Thoracic aorta (tissue), 2 donors: ENCODE measurements around the gene GRK2. TPM values are rescaled to one million over a fixed set of nuclear protein-coding genes. Genes with fewer than 3 reads are reported as not detected.
A peak's percentile ranks its signal among the peaks of the same experiment; 100 is the strongest.

Experiments
- ATAC-seq: fragments of 150-250 bp; one replicate; pipeline ENCODE4 v1.8.0; 2017; ENCODE audit warnings: low read depth; ENCODE audit not compliant: insufficient number of reproducible peaks, low FRiP score
- DNase-seq: peaks from one replicate; pipeline ENCODE4 v3.0.0-alpha.2; 2020; ENCODE audit warnings: low spot score
- H3K27ac ChIP-seq, 2 donors: fragments of 200-600 bp; sonication (generic); 1 replicate in 1 of 2; 2 replicates in 1 of 2; pipeline ENCODE4 v1.5.1; 2016; ENCODE audit warnings: mild to moderate bottlenecking in 2 of 2, moderate library complexity in 2 of 2
- H3K27me3 ChIP-seq: fragments of 200-600 bp; sonication (generic); replicated peaks from 2 replicates; pipeline ENCODE4 v1.6.0; 2016; ENCODE audit warnings: mild to moderate bottlenecking; ENCODE audit not compliant: insufficient read depth
- H3K36me3 ChIP-seq: fragments of 200-600 bp; sonication (generic); one replicate; pipeline ENCODE4 v1.5.1; 2016
- H3K4me1 ChIP-seq, 2 donors: fragments of 200-600 bp; sonication (generic); 1 replicate in 1 of 2; 2 replicates in 1 of 2; pipeline versions ENCODE4 v1.5.1 to v1.6.0; 2016; ENCODE audit warnings: low read depth in 2 of 2, mild to moderate bottlenecking in 1 of 2; ENCODE audit not compliant: control insufficient read depth in 1 of 2
- H3K4me3 ChIP-seq: fragments of 200-600 bp; sonication (generic); 2 replicates; pipeline ENCODE4 v1.5.1; 2016; ENCODE audit warnings: mild to moderate bottlenecking
- H3K9me3 ChIP-seq: fragments of 200-600 bp; sonication (generic); 2 replicates; pipeline ENCODE4 v1.5.1; 2016
- CTCF ChIP-seq: fragments of 200-600 bp; sonication (generic); IDR thresholded peaks from one replicate; pipeline ENCODE4 v1.5.1; 2019; ENCODE audit warnings: antibody characterized with exemption
- total RNA-seq, 2 donors: library from RNA; depleted of rRNA; stranded (reverse); fragments of >200 nt; gene quantifications; one replicate each; pipeline versions ENCODE4 v1.1.0 to v1.2.3, GENCODE V29; 2016

Gene GRK2
- total RNA-seq, 2 donors from 2014 or later = 72.8 to 85.2 TPM

GRCh38 chr11:67271541-67272284 is 5.4 kb downstream of the GRK2 start:
- Histone ChIP-seq H3K4me3 (peak overlapping the region; percentile 90), H3K27me3 (no peaks in the 10 kb centered on the region), H3K36me3 (no peaks in the 10 kb centered on the region), H3K4me1 (peaks cover 81 to 99% of the 10 kb centered on the region in 2 donors), H3K9me3 (no peaks in the 10 kb centered on the region), H3K27ac (peak overlapping the region; percentile 69 to 71)
- DNase-seq (no peak), ATAC-seq (no peak)
- TF ChIP-seq CTCF = no peak

DNA sequence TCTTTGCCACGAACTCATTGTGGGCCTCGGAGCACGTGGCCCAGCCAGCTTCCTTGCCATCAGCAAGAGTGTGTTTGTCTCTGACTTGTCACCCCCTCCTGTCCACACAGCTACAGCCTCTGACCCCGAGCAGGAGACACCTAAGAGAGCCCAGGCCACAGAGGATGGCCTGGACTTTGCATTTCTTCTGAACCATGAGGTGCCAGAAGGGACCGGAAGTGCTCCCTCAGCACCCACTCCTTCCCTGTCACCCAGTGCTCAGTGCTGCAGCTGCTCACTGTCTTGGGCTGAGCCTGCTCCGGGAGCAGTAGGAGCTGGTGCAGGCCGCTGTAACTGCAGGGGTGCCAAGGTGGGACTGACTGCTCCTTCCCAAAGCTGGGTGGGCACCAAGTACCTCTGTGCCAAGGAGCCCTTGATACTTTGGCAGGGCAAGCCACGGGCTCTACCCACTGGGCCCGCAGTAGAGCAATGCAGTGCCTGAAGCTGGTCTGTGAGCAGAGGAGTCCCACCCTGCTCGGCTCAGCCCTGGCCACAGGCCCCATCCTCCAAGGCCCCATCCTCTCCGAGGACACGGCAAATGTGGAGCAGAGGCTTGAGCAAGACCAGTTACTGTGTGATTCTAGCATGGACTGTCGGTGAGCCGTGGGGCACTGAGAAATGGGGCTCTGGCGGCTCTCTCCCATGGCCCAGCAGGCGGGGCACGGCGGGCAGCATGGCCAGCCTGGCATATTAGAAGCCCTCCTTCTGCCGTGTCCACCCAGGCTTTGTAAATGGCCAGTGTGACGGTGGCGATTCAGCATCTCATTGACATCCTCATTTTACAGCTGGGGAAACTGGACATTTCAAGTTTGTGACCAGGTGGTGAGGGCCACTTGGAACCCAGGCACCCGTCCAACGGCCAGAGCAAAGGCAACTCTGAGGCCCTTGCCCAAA is 6.3 kb downstream of the GRK2 start:
- no peak for TF ChIP-seq CTCF
- Histone ChIP-seq H3K4me1 (peaks cover 86 to 100% of the 10 kb centered on the region in 2 donors), H3K9me3 (no peaks in the 10 kb centered on the region), H3K27me3 (no peaks in the 10 kb centered on the region), H3K36me3 (no peaks in the 10 kb centered on the region), H3K27ac (peak overlapping the region; percentile 69 to 71), H3K4me3 (peak overlapping the region; percentile 16)
- ATAC-seq = no peak
- DNase-seq = no peak

DNA sequence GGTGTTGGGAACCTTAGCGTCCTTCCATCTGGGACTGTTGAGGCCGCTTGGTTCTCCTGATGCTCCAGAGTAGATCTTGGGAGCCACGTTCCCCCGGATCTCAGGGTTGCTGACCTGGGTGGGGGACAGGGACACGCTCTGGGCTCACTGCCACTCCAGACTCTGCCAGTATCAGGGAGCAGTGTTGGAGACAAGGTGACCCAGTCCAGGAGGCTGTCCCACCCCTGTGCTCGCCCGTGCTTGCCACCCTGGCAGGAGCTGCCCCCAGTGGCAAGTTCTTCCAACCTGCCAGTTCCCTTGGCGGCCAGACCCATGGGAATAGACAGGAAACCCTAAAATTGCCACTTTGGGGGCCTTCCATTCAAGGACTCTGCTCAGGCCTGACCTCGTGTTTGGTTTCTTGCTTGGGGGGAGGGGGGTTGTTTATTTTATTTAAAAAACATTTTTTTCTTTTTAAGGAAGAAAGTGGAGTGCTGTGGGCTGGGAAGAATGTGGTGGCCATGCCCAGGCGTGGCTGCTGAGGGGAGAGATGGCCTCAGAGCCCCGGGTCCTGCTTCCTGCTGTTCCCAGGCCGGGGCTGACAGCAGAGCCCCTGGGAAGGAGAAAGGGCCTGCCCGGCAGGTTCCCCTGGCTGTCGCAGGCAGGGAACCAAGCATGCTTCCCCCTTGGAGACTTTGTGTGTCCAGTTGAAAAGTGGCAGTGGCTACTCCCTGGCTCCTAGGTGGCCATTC is 7.2 kb downstream of the GRK2 start:
- H3K27me3 ChIP-seq = no peaks in the 10 kb centered on the region
- peaks cover 88 to 100% of the 10 kb centered on the region in 2 donors for H3K4me1 ChIP-seq
- H3K27ac ChIP-seq = peak overlapping the region; percentile 69 to 71
- H3K9me3 ChIP-seq = no peaks in the 10 kb centered on the region
- H3K4me3 ChIP-seq = no peak overlapping the region
- no peak for ATAC-seq
- TF ChIP-seq CTCF = no peak
- H3K36me3 ChIP-seq = no peaks in the 10 kb centered on the region
- no peak for DNase-seq

DNA sequence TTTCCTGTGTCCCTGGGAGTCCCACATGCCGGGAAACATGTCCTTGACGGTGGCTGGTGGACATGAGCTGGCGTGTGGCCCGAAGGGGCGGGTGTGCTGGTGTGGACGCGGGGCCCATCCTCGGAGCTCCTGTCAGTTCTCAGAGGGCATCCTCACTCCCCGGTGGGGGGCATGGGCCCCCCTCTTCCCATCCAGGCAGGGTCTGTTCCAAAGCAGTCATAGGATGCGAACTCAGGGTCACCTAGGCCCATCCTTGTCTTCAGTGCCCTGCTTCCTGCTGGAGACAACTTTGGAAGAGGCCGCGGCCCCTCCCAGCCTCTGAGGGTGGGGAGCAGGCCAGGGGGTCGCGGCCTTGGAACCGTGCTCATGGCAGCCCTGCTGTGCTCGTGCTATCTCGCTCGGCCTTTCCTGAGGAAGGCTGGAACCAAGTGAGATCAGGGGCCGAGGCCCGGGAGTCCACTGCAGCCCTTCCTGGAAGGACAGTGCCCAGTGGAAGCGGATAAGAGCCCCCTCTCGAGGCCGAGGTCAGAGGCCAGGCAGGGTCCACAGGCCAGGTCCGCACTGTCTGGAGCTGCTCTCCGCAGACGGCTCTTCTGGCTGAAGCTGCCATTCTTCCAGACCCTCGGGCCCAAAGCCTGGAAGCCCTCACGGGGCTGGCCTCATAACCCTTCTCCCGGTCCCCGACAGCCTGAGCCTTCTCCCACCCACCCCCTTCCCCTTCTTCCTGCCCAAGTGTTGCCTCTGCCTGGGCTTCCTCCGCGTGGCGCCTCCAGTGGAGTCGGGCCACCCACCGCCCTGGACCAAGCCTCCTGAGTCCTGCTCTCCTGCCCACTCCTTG is 8.7 kb downstream of the GRK2 start:
- H3K27ac ChIP-seq = peak overlapping the region; percentile 69 to 84
- H3K36me3 ChIP-seq = peaks cover 12% of the 10 kb centered on the region
- no peak for TF ChIP-seq CTCF
- H3K4me3 ChIP-seq = peak overlapping the region; percentile 7
- no peaks in the 10 kb centered on the region for H3K9me3 ChIP-seq
- no peaks in the 10 kb centered on the region for H3K27me3 ChIP-seq
- no peak for ATAC-seq
- no peak for DNase-seq
- H3K4me1 ChIP-seq = peaks cover 73 to 90% of the 10 kb centered on the region in 2 donors
